ENCODE measurements around the gene TNFRSF6B.

Gene TNFRSF6B

GRCh38 chr20:63735859-63736718 is 39.6 kb downstream of the TNFRSF6B start, which contains the start of gene LIME1:
Gene LIME1, plus strand, starts transcription at chr20:63736664. Its CDS starts 886 bp downstream, at chr20:63737550.
- in situ Hi-C loops (cut with MboI; ENCODE audit: low sequenced_read_pairs), result no loop called here

- in situ Hi-C loops (cut with MboI; ENCODE audit: low sequenced_read_pairs), result no loop called here
Observed at GRCh38 chr20:63736893-63737694, 40.6 kb downstream of the TNFRSF6B start.

- in situ Hi-C loops (cut with MboI; ENCODE audit: low sequenced_read_pairs), result no loop called here
Observed at GRCh38 chr20:63737695-63737944, 41.2 kb downstream of the TNFRSF6B start.

GRCh38 chr20:63737945-63738686 is 41.7 kb downstream of the TNFRSF6B start:
- in situ Hi-C loops (cut with MboI; ENCODE audit: low sequenced_read_pairs), result no loop called here

GRCh38 chr20:63738687-63739129 is 42.3 kb downstream of the TNFRSF6B start:
- in situ Hi-C loops (cut with MboI; ENCODE audit: low sequenced_read_pairs), result no loop called here

- in situ Hi-C loops (cut with MboI; ENCODE audit: low sequenced_read_pairs), result no loop called here
Observed at GRCh38 chr20:63739130-63740069, 42.9 kb downstream of the TNFRSF6B start, which contains the start of gene SLC2A4RG. Gene SLC2A4RG, plus strand, starts transcription at chr20:63739776. Its CDS starts 137 bp downstream, at chr20:63739913.

- in situ Hi-C loops (cut with MboI; ENCODE audit: low sequenced_read_pairs), result no loop called here
Observed at GRCh38 chr20:63740070-63740626, 43.7 kb downstream of the TNFRSF6B start.

- in situ Hi-C loops (cut with MboI; ENCODE audit: low sequenced_read_pairs), result no loop called here
Observed at GRCh38 chr20:63740627-63741353, 44.3 kb downstream of the TNFRSF6B start.

- in situ Hi-C loops (cut with MboI; ENCODE audit: low sequenced_read_pairs), result no loop called here
Observed at GRCh38 chr20:63741354-63741675, 44.9 kb downstream of the TNFRSF6B start.

GRCh38 chr20:63741676-63742380 is 45.4 kb downstream of the TNFRSF6B start:
- in situ Hi-C loops (cut with MboI; ENCODE audit: low sequenced_read_pairs), result no loop called here

- in situ Hi-C loops (cut with MboI; ENCODE audit: low sequenced_read_pairs), result no loop called here
Observed at GRCh38 chr20:63742381-63743024, 46.1 kb downstream of the TNFRSF6B start.

- in situ Hi-C loops (cut with MboI; ENCODE audit: low sequenced_read_pairs), result no loop called here
Observed at GRCh38 chr20:63743210-63743970, 46.9 kb downstream of the TNFRSF6B start.

- in situ Hi-C loops (cut with MboI; ENCODE audit: low sequenced_read_pairs), result no loop called here
Observed at GRCh38 chr20:63744158-63744557, 47.7 kb downstream of the TNFRSF6B start.

GRCh38 chr20:63744574-63745423 is 48.3 kb downstream of the TNFRSF6B start:
- in situ Hi-C loops (cut with MboI; ENCODE audit: low sequenced_read_pairs), result no loop called here

GRCh38 chr20:63745424-63745805 is 49.0 kb downstream of the TNFRSF6B start:
- in situ Hi-C loops (cut with MboI; ENCODE audit: low sequenced_read_pairs), result no loop called here

- in situ Hi-C loops (cut with MboI; ENCODE audit: low sequenced_read_pairs), result no loop called here
Observed at GRCh38 chr20:63745961-63746731, 49.7 kb downstream of the TNFRSF6B start.
